Keratinocyte (primary cell): ENCODE results near the gene LHFPL2. TPM values are rescaled to one million over a fixed set of nuclear protein-coding genes. Genes with fewer than 3 reads are reported as not detected.

Source experiments
- DNase-seq: peaks from one replicate; pipeline ENCODE4 v3.0.0-alpha.2; 2011; ENCODE audit warnings: low read depth, missing footprints, low spot score
- FAIRE-seq: peaks from 2 replicates; lab custom pipeline; 2011; peaks lifted over from hg19 to GRCh38; lab: Jason Lieb, UNC
- H2AFZ ChIP-seq: 2 replicates; pipeline ENCODE4 v1.6.0; 2012; ENCODE audit warnings: low read length, control low read depth, inconsistent platforms; ENCODE audit not compliant: control insufficient read depth
- H3K27ac ChIP-seq: 2 replicates; pipeline ENCODE4 v1.5.1; 2011; ENCODE audit warnings: low read length; ENCODE audit not compliant: control insufficient read depth, insufficient read depth
- H3K27me3 ChIP-seq: 3 replicates; pipeline ENCODE4 v1.6.0; 2011; ENCODE audit warnings: low read length; ENCODE audit not compliant: control insufficient read depth, insufficient read depth; ENCODE audit errors: extremely low read depth
- H3K36me3 ChIP-seq, 2 experiments: 2 replicates in 1 of 2; 3 replicates in 1 of 2; pipeline ENCODE4 v1.5.1; 2011; ENCODE audit warnings: low read length in 2 of 2, mild to moderate bottlenecking in 1 of 2; ENCODE audit not compliant: control insufficient read depth in 2 of 2, insufficient read depth in 2 of 2; ENCODE audit errors: extremely low read depth in 1 of 2
- H3K4me1 ChIP-seq: 3 replicates; pipeline ENCODE4 v1.5.1; 2011; ENCODE audit warnings: low read length; ENCODE audit not compliant: control insufficient read depth, insufficient read depth; ENCODE audit errors: extremely low read depth
- H3K4me2 ChIP-seq: 3 replicates; pipeline ENCODE4 v1.6.0; 2011; ENCODE audit warnings: low read depth, low read length; ENCODE audit not compliant: control insufficient read depth, insufficient read depth; ENCODE audit errors: extremely low read depth
- H3K4me3 ChIP-seq, 3 experiments: fragments of 200-600 bp in 1 of 3; sonication (generic) in 1 of 3; 2 replicates in 2 of 3; 3 replicates in 1 of 3; pipeline ENCODE4 v1.5.1; 2011 to 2016; ENCODE audit warnings: low read length in 3 of 3, mild to moderate bottlenecking in 3 of 3, control low read depth in 2 of 3, inconsistent platforms in 1 of 3, low read depth in 1 of 3, mixed read lengths in 1 of 3, mixed run types in 1 of 3, moderate library complexity in 1 of 3; ENCODE audit not compliant: control insufficient read depth in 2 of 3, insufficient read depth in 2 of 3; ENCODE audit errors: extremely low read depth in 1 of 3
- H3K79me2 ChIP-seq: 2 replicates; pipeline ENCODE4 v1.6.0; 2012; ENCODE audit warnings: low read length; ENCODE audit not compliant: control insufficient read depth, insufficient read depth
- H3K9ac ChIP-seq: 3 replicates; pipeline ENCODE4 v1.6.0; 2011; ENCODE audit warnings: low read length; ENCODE audit not compliant: control insufficient read depth, insufficient read depth; ENCODE audit errors: extremely low read depth
- H3K9me1 ChIP-seq: 3 replicates; pipeline ENCODE4 v1.6.0; 2011; ENCODE audit warnings: low read length; ENCODE audit not compliant: control insufficient read depth, insufficient read depth; ENCODE audit errors: extremely low read depth
- H3K9me3 ChIP-seq: 2 replicates; pipeline ENCODE4 v1.5.1; 2012; ENCODE audit warnings: low read depth, low read length; ENCODE audit not compliant: control insufficient read depth
- H4K20me1 ChIP-seq: 3 replicates; pipeline ENCODE4 v1.6.0; 2011; ENCODE audit warnings: low read length; ENCODE audit not compliant: control insufficient read depth, insufficient read depth; ENCODE audit errors: extremely low read depth
- EZH2 ChIP-seq: IDR thresholded peaks from one replicate; pipeline ENCODE4 v1.6.1; 2012; ENCODE audit warnings: inconsistent platforms, mild to moderate bottlenecking, low read length, moderate library complexity
- dilution Hi-C: fragments of 300-500 bp; cut with MboI; formaldehyde crosslinking; loops from one replicate; pipeline ENCODE4 v1.7.0; 2020; ENCODE audit warnings: low sequenced_read_pairs; ENCODE audit not compliant: extremely low pct_ligation_motif_present
- polyA plus RNA-seq, 5 experiments: library from polyadenylated mRNA; depleted of rRNA in 3 of 5; stranded (reverse) in 3 of 5; stranded (forward) in 1 of 5; unstranded in 1 of 5; fragments of >200 nt; gene quantifications; 1 replicate in 1 of 5; 2 replicates in 3 of 5; 3 replicates in 1 of 5; pipeline versions ENCODE4 v1.2.1 to v1.2.3, GENCODE V29; 2011 to 2012; ENCODE audit warnings: missing spikeins in 2 of 5, low read depth in 1 of 5, low replicate concordance in 1 of 5
- TF ChIP-seq, protein P1 (sequence below), 3 experiments: IDR thresholded peaks in 1 of 3; conservative IDR thresholded peaks in 1 of 3; optimal IDR thresholded peaks in 1 of 3; 2 replicates in 2 of 3; 3 replicates in 1 of 3; pipeline versions ENCODE3 to v1.5.1; 2011; ENCODE audit warnings: low read length in 3 of 3, mild to moderate bottlenecking in 3 of 3, moderate library complexity in 2 of 3, control low read depth in 1 of 3, inconsistent platforms in 1 of 3; ENCODE audit not compliant: insufficient read depth in 2 of 3; ENCODE audit errors: extremely low read depth in 1 of 3

Gene LHFPL2
- polyA plus RNA-seq, 1 donor (not counting 4 experiments of a cell fraction or from before 2014, with no cell fraction given) = 11.4 TPM

GRCh38 chr5:78647838-78648358 lies 674 bp downstream of the LHFPL2 start:
- TF ChIP-seq EZH2 = no peak
- TF ChIP-seq, protein P1, sequence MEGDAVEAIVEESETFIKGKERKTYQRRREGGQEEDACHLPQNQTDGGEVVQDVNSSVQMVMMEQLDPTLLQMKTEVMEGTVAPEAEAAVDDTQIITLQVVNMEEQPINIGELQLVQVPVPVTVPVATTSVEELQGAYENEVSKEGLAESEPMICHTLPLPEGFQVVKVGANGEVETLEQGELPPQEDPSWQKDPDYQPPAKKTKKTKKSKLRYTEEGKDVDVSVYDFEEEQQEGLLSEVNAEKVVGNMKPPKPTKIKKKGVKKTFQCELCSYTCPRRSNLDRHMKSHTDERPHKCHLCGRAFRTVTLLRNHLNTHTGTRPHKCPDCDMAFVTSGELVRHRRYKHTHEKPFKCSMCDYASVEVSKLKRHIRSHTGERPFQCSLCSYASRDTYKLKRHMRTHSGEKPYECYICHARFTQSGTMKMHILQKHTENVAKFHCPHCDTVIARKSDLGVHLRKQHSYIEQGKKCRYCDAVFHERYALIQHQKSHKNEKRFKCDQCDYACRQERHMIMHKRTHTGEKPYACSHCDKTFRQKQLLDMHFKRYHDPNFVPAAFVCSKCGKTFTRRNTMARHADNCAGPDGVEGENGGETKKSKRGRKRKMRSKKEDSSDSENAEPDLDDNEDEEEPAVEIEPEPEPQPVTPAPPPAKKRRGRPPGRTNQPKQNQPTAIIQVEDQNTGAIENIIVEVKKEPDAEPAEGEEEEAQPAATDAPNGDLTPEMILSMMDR (optimal IDR thresholded peaks at IDR 0.05 in 1 of 3, IDR thresholded peaks at IDR 0.05 in 1 of 3, conservative IDR thresholded peaks at IDR 0.05 in 1 of 3; ENCODE audit: extremely low read depth in 1 of 3, insufficient read depth in 2 of 3, low read length in 3 of 3) = peak in 1 of 3 experiments; percentile 32
- Histone ChIP-seq H3K4me2 (peak overlapping the region; percentile 85), H3K9ac (peak overlapping the region; percentile 88), H3K9me1 (peaks cover 4% of the 10 kb centered on the region), H3K79me2 (peaks cover 27% of the 10 kb centered on the region), H3K4me3 (peak overlapping the region; percentile 65 to 81 (median 81)), H4K20me1 (no peaks in the 10 kb centered on the region), H2AFZ (peak overlapping the region; percentile 72), H3K36me3 (peaks cover 0 to 1% of the 10 kb centered on the region in 2 experiments), H3K27ac (peak overlapping the region; percentile 79), H3K27me3 (no peaks in the 10 kb centered on the region), H3K4me1 (peaks cover 20% of the 10 kb centered on the region), H3K9me3 (no peaks in the 10 kb centered on the region)
- DNase-seq = no peak
- no peak for FAIRE-seq
- dilution Hi-C loops = no loop called here

DNA sequence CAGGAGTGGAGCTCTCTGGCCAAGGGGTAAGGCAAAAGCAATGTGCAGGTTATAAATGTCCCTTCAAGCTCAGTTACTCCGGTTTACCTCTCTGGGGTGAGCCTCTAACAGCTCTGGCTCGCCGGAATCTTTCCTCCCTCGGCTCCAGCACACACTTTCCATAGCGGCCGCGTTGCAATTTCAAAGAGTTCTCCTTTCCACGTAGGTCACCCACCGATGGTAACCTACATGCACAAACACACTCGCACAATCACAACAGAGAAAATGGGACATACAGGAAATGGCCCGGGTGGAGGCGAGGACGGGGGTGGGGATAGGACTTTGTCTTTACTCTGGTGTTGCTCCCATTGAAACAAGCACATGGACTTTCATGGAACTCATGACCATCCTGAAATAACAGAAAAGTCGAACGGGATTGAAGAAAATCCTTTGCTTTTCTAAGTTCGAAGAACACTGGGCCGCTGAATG lies 1.2 kb downstream of the LHFPL2 start:
- H3K79me2 ChIP-seq = peaks cover 32% of the 10 kb centered on the region

More for the DNA sequence above, 1.2 kb downstream of the LHFPL2 start:
- Histone ChIP-seq H3K4me3 (peak overlapping the region; percentile 65 to 81 (median 81)), H3K4me2 (peak overlapping the region; percentile 85), H3K9me1 (peaks cover 4% of the 10 kb centered on the region), H3K9me3 (no peaks in the 10 kb centered on the region), H4K20me1 (no peaks in the 10 kb centered on the region), H3K36me3 (peaks cover 0 to 5% of the 10 kb centered on the region in 2 experiments), H3K27ac (peak overlapping the region; percentile 79), H3K9ac (peak overlapping the region; percentile 88), H3K27me3 (no peaks in the 10 kb centered on the region), H2AFZ (peak overlapping the region; percentile 72), H3K4me1 (peaks cover 20% of the 10 kb centered on the region)
- dilution Hi-C loops = no loop called here
- no peak for DNase-seq
- TF ChIP-seq EZH2 = no peak
- peak; percentile 75 for FAIRE-seq
